ENCODE results near the gene TLR1. TPM values are rescaled to one million over a fixed set of nuclear protein-coding genes. Genes with fewer than 3 reads are reported as not detected.

The TLR1 gene, protein sequence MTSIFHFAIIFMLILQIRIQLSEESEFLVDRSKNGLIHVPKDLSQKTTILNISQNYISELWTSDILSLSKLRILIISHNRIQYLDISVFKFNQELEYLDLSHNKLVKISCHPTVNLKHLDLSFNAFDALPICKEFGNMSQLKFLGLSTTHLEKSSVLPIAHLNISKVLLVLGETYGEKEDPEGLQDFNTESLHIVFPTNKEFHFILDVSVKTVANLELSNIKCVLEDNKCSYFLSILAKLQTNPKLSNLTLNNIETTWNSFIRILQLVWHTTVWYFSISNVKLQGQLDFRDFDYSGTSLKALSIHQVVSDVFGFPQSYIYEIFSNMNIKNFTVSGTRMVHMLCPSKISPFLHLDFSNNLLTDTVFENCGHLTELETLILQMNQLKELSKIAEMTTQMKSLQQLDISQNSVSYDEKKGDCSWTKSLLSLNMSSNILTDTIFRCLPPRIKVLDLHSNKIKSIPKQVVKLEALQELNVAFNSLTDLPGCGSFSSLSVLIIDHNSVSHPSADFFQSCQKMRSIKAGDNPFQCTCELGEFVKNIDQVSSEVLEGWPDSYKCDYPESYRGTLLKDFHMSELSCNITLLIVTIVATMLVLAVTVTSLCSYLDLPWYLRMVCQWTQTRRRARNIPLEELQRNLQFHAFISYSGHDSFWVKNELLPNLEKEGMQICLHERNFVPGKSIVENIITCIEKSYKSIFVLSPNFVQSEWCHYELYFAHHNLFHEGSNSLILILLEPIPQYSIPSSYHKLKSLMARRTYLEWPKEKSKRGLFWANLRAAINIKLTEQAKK
- polyA plus RNA-seq (2013, experiment 1 of 2): not detected
- 0.01 TPM for polyA plus RNA-seq (2013, experiment 2 of 2)

DNA sequence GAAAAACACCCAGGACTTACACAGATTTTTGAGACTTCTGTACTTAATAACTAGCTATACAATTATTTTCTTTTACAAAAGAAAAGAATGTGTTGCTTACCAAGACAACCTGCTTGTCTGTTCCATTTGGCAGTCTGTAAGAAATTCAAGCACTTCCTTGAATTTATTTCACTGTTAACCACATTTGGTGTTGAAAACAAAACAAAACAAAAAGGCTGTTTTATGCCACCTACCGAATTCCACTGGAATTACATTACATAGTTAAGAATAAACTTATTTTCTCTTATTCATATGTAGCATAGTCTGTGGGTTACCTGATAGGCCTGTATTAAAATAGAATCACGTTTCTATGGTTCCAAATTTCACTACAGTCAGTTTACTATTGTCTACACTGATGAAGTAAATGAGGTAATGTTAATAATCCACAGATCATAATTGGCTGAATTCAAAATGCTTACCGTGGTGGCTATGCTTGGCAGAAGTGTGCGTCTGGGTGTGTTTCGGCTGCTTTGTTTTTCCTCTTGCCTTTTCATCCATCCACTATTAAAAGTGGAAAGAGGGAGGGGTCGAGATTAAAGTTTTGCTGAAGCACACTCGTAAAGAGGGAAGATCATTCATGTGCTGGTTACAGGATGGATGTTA lies at the start of gene TLR1:
TLR1 (minus strand) TSS at position 138 of the 642 bp plus-strand sequence. CDS start 5,960 bp downstream, outside the sequence.
- Histone ChIP-seq H2BK120ac (ENCODE audit: low read depth, low read length) (no peak within 1 kb of the TSS), H3K23ac (ENCODE audit: low read length) (no peak within 1 kb of the TSS), H3K4ac (ENCODE audit: low read depth, low read length) (no peak within 1 kb of the TSS), H3K27me3 (ENCODE audit: insufficient read depth, low read length, poor library complexity) (no peaks in the 10 kb centered on the region), H3K79me2 (ENCODE audit: control insufficient read depth, insufficient read depth, low read length) (no peaks in the 10 kb centered on the region), H3K18ac (ENCODE audit: low read length) (no peak within 1 kb of the TSS), H2BK5ac (ENCODE audit: low read length) (no peak within 1 kb of the TSS), H3K36me3 (ENCODE audit: control insufficient read depth, insufficient read depth, low read length) (no peaks in the 10 kb centered on the region), H3K4me3 (ENCODE audit: low read length) (no peak within 1 kb of the TSS), H4K8ac (ENCODE audit: low read depth, low read length) (no peak within 1 kb of the TSS), H2AK5ac (ENCODE audit: low read length) (no peak within 1 kb of the TSS), H3K79me1 (ENCODE audit: low read length) (no peaks in the 10 kb centered on the region), H3K9ac (ENCODE audit: low read length) (no peak within 1 kb of the TSS), H2BK15ac (replicated peaks; ENCODE audit: low read depth) (no peak within 1 kb of the TSS), H3K56ac (ENCODE audit: low read length) (no peak within 1 kb of the TSS), H3K27ac (ENCODE audit: low read depth, low read length) (no peak within 1 kb of the TSS), H3K4me2 (ENCODE audit: low read length) (no peak within 1 kb of the TSS), H4K5ac (ENCODE audit: low read length) (no peak within 1 kb of the TSS), H3K4me1 (ENCODE audit: control insufficient read depth, low read depth, low read length) (no peaks in the 10 kb centered on the region)
- DNase-seq: peak; percentile 11
- WGBS (ENCODE audit: extremely low coverage, insufficient coverage, low lambda C conversion rate): no CpG with 5 or more reads among the region's 7 CpGs

DNA sequence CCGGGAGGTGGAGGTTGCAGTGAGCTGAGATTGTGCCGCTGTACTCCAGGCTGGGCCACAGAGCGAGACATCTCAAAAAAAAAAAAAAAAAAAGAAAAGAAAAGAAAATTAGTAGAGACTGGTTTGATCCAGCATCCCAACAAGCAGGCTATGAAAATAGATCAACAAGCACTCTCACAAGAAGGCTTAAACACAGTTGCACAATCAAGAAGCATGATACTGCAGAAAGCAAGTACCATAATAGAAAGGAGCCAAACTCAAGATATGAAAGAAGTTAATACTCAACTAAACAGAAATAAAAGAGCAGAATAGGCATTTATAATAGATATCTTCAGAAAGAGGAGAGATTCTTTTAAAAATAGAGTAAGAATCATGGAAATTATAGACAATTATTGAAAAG lies 41.4 kb upstream of the TLR1 start:
- Histone ChIP-seq H4K5ac (ENCODE audit: low read length) (no peak overlapping the region), H3K4me2 (ENCODE audit: low read length) (no peak overlapping the region), H3K56ac (ENCODE audit: low read length) (no peak overlapping the region), H3K4me1 (ENCODE audit: control insufficient read depth, low read depth, low read length) (no peaks in the 10 kb centered on the region), H2BK5ac (ENCODE audit: low read length) (no peak overlapping the region), H3K4ac (ENCODE audit: low read depth, low read length) (no peak overlapping the region), H3K27me3 (ENCODE audit: insufficient read depth, low read length, poor library complexity) (no peaks in the 10 kb centered on the region), H3K23ac (ENCODE audit: low read length) (no peak overlapping the region), H3K79me1 (ENCODE audit: low read length) (no peaks in the 10 kb centered on the region), H3K4me3 (ENCODE audit: low read length) (no peak overlapping the region), H3K36me3 (ENCODE audit: control insufficient read depth, insufficient read depth, low read length) (no peaks in the 10 kb centered on the region), H3K9ac (ENCODE audit: low read length) (no peak overlapping the region), H2BK15ac (replicated peaks; ENCODE audit: low read depth) (no peak overlapping the region), H2BK120ac (ENCODE audit: low read depth, low read length) (no peak overlapping the region), H3K79me2 (ENCODE audit: control insufficient read depth, insufficient read depth, low read length) (no peaks in the 10 kb centered on the region), H3K27ac (ENCODE audit: low read depth, low read length) (no peak overlapping the region), H3K18ac (ENCODE audit: low read length) (no peak overlapping the region), H4K8ac (ENCODE audit: low read depth, low read length) (no peak overlapping the region), H2AK5ac (ENCODE audit: low read length) (no peak overlapping the region)
- no peak for DNase-seq
- WGBS (ENCODE audit: extremely low coverage, insufficient coverage, low lambda C conversion rate): no CpG with 5 or more reads among the region's 3 CpGs

DNA sequence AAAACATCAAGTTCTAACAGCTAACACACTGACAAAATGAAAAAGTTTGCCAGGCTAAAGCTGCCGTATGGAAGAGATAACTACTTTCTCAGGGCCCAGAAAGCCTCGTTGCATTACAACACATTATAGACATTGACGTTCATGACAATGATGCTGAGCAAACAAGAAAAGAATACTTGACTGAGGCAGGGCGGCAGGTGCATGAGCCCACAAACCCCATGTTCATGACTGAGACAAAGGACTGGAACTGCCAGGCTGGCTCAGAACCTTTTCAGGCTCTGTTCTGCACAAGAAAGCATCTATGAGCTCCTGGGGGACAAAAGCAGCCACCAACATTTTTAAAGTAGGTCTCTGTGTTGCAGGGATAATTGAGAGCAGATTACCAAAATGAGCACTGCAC lies 38.4 kb upstream of the TLR1 start:
- no peaks in the 10 kb centered on the region for H3K36me3 ChIP-seq (ENCODE audit: control insufficient read depth, insufficient read depth, low read length)
- no peaks in the 10 kb centered on the region for H3K79me2 ChIP-seq (ENCODE audit: control insufficient read depth, insufficient read depth, low read length)
- no peak overlapping the region for H3K56ac ChIP-seq (ENCODE audit: low read length)
- H3K4me1 ChIP-seq (ENCODE audit: control insufficient read depth, low read depth, low read length): no peaks in the 10 kb centered on the region
- no peaks in the 10 kb centered on the region for H3K79me1 ChIP-seq (ENCODE audit: low read length)
- no peak overlapping the region for H3K27ac ChIP-seq (ENCODE audit: low read depth, low read length)
- no peaks in the 10 kb centered on the region for H3K27me3 ChIP-seq (ENCODE audit: insufficient read depth, low read length, poor library complexity)
- no peak overlapping the region for H3K18ac ChIP-seq (ENCODE audit: low read length)
- H3K4me2 ChIP-seq (ENCODE audit: low read length): no peak overlapping the region
- H4K5ac ChIP-seq (ENCODE audit: low read length): no peak overlapping the region
- H3K23ac ChIP-seq (ENCODE audit: low read length): no peak overlapping the region
- H3K9ac ChIP-seq (ENCODE audit: low read length): no peak overlapping the region
- DNase-seq: no peak
- no peak overlapping the region for H2BK15ac ChIP-seq (replicated peaks; ENCODE audit: low read depth)
- no peak overlapping the region for H2BK5ac ChIP-seq (ENCODE audit: low read length)
- no peak overlapping the region for H3K4me3 ChIP-seq (ENCODE audit: low read length)
- no peak overlapping the region for H4K8ac ChIP-seq (ENCODE audit: low read depth, low read length)
- no peak overlapping the region for H2BK120ac ChIP-seq (ENCODE audit: low read depth, low read length)
- H2AK5ac ChIP-seq (ENCODE audit: low read length): no peak overlapping the region
- H3K4ac ChIP-seq (ENCODE audit: low read depth, low read length): no peak overlapping the region
- WGBS (ENCODE audit: extremely low coverage, insufficient coverage, low lambda C conversion rate): no CpG with 5 or more reads among the region's 4 CpGs

DNA sequence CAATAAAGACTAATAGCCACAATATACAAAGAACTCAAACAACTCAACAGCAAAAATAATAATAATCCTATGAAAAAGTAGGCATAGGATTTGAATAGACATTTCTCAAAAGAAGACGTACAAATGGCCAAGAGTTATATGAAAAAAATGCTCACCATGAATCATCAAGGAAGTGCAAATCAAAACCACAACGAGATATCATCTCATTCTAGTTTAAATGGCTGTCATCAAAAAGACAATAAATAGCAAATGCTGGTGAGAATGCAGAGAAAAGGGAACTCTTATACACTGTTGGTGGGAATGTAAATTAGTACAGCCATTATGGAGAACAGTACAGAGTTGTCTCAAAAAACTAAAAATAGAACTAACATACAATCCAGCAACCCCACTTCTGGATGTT lies 33.3 kb upstream of the TLR1 start:
- Histone ChIP-seq H3K4me1 (ENCODE audit: control insufficient read depth, low read depth, low read length) (no peaks in the 10 kb centered on the region), H3K79me1 (ENCODE audit: low read length) (no peaks in the 10 kb centered on the region), H2BK5ac (ENCODE audit: low read length) (no peak overlapping the region), H3K4me3 (ENCODE audit: low read length) (no peak overlapping the region), H3K4ac (ENCODE audit: low read depth, low read length) (no peak overlapping the region), H2BK120ac (ENCODE audit: low read depth, low read length) (no peak overlapping the region), H3K4me2 (ENCODE audit: low read length) (no peak overlapping the region), H3K27me3 (ENCODE audit: insufficient read depth, low read length, poor library complexity) (no peaks in the 10 kb centered on the region), H3K23ac (ENCODE audit: low read length) (no peak overlapping the region), H3K9ac (ENCODE audit: low read length) (no peak overlapping the region), H3K18ac (ENCODE audit: low read length) (no peak overlapping the region), H2AK5ac (ENCODE audit: low read length) (no peak overlapping the region), H3K56ac (ENCODE audit: low read length) (no peak overlapping the region), H4K5ac (ENCODE audit: low read length) (no peak overlapping the region), H3K27ac (ENCODE audit: low read depth, low read length) (no peak overlapping the region), H3K36me3 (ENCODE audit: control insufficient read depth, insufficient read depth, low read length) (no peaks in the 10 kb centered on the region), H3K79me2 (ENCODE audit: control insufficient read depth, insufficient read depth, low read length) (no peaks in the 10 kb centered on the region), H4K8ac (ENCODE audit: low read depth, low read length) (no peak overlapping the region), H2BK15ac (replicated peaks; ENCODE audit: low read depth) (no peak overlapping the region)
- WGBS (ENCODE audit: extremely low coverage, insufficient coverage, low lambda C conversion rate): no CpG with 5 or more reads among the region's 2 CpGs
- DNase-seq: no peak

DNA sequence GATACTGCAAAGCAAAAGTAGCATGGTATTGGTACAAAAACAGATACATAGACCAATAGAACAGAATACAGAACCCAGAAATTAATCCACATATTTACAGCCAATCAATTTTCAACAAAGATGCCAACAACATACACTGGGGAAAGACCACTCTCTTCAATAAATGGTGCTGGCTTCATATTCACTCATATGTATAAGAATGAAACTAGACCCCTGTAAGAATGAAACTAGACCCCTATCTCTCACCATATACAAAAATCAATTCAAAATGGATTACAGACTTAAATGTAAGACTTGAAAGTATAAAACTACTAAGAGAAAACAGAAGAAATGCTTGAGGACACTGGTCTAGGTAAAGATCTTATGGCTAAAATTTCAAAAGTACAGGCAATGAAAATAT lies 32.7 kb upstream of the TLR1 start:
- Histone ChIP-seq H3K27ac (ENCODE audit: low read depth, low read length) (no peak overlapping the region), H3K79me2 (ENCODE audit: control insufficient read depth, insufficient read depth, low read length) (no peaks in the 10 kb centered on the region), H3K18ac (ENCODE audit: low read length) (no peak overlapping the region), H2BK5ac (ENCODE audit: low read length) (no peak overlapping the region), H3K36me3 (ENCODE audit: control insufficient read depth, insufficient read depth, low read length) (no peaks in the 10 kb centered on the region), H2AK5ac (ENCODE audit: low read length) (no peak overlapping the region), H2BK120ac (ENCODE audit: low read depth, low read length) (no peak overlapping the region), H3K79me1 (ENCODE audit: low read length) (no peaks in the 10 kb centered on the region), H4K5ac (ENCODE audit: low read length) (no peak overlapping the region), H3K4me1 (ENCODE audit: control insufficient read depth, low read depth, low read length) (no peaks in the 10 kb centered on the region), H3K4ac (ENCODE audit: low read depth, low read length) (no peak overlapping the region), H3K27me3 (ENCODE audit: insufficient read depth, low read length, poor library complexity) (no peaks in the 10 kb centered on the region), H4K8ac (ENCODE audit: low read depth, low read length) (no peak overlapping the region), H3K9ac (ENCODE audit: low read length) (no peak overlapping the region), H3K4me2 (ENCODE audit: low read length) (no peak overlapping the region), H3K23ac (ENCODE audit: low read length) (no peak overlapping the region), H3K56ac (ENCODE audit: low read length) (no peak overlapping the region), H2BK15ac (replicated peaks; ENCODE audit: low read depth) (no peak overlapping the region), H3K4me3 (ENCODE audit: low read length) (no peak overlapping the region)
- no peak for DNase-seq

Measured in mesendoderm (in vitro differentiated cells).